MG63 (cell line): ENCODE measurements around the gene CRB1. TPM values are rescaled to one million over a fixed set of nuclear protein-coding genes. Genes with fewer than 3 reads are reported as not detected.
"Not testable (repeated sequence)": the region's sequence is repeated elsewhere in the genome, so short reads cannot be mapped to it uniquely, and the experiment has no call there.

ENCODE experiments used
- DNase-seq: peaks from one replicate; pipeline ENCODE4 v3.0.0-alpha.2; 2020
- H3K27me3 ChIP-seq: fragments of 250-450 bp; sonication (Bioruptor Pico); 2 replicates; pipeline ENCODE4 v1.5.1; 2020; ENCODE audit warnings: mild to moderate bottlenecking, moderate library complexity
- H3K36me3 ChIP-seq: fragments of 250-450 bp; sonication (Bioruptor Pico); 2 replicates; pipeline ENCODE4 v1.5.1; 2020; ENCODE audit warnings: mild to moderate bottlenecking, moderate library complexity
- H3K4me3 ChIP-seq: fragments of 250-450 bp; sonication (Bioruptor Pico); 2 replicates; pipeline ENCODE4 v1.5.1; 2020; ENCODE audit warnings: mild to moderate bottlenecking, moderate library complexity
- H3K9me3 ChIP-seq: fragments of 250-450 bp; sonication (Bioruptor Pico); 2 replicates; pipeline ENCODE4 v1.5.1; 2020; ENCODE audit warnings: mild to moderate bottlenecking, moderate library complexity
- total RNA-seq: library from RNA; depleted of rRNA; stranded (reverse); fragments of >200 nt; shearing (Covaris generic); gene quantifications from 2 replicates; pipeline ENCODE4 v1.2.3, GENCODE V29; 2014; ENCODE audit warnings: low replicate concordance

Gene CRB1
- total RNA-seq, 1 experiment from 2014 or later = 0.36 TPM

DNA sequence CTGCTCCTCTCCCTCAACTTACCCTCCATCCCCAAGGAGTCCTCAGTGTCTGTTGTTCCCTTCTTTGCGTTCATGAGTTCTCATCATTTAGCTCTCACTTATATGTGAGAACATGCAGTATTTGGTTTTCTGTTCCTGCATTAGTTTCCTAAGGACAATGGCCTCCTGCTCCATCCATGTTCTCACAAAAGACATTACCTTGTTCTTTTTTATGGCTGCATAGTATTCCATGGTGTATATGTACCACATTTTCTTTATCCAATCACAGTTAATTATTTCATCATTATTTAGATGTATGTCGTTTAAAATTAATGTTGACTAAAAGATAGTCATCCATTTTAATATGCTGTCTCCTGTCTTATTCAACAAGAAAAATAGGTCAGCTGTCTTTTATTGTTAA is 134.1 kb downstream of the CRB1 start:
- DNase-seq = no peak
- Histone ChIP-seq H3K9me3 (no peaks in the 10 kb centered on the region), H3K4me3 (no peak overlapping the region), H3K27me3 (peaks cover 14% of the 10 kb centered on the region), H3K36me3 (no peaks in the 10 kb centered on the region)

DNA sequence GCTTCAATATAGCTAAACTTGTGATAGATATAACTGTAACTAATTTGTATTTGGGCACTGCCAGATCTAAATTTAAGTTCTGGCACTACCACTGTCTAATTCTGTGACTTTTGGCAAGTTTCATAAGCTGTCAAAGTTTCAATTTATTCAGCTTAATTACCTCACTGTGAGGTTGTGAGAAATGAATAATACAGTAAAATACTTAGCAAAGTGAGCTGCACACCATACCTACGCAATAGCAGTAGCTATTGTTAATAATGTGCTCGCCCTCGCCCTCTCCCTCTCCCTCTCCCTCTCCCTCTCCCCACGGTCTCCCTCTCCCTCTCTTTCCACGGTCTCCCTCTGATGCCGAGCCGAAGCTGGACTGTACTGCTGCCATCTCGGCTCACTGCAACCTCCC is 136.7 kb downstream of the CRB1 start:
- not testable (repeated sequence) for DNase-seq, H3K9me3 ChIP-seq, H3K36me3 ChIP-seq, H3K4me3 ChIP-seq
- peaks cover 14% of the 10 kb centered on the region for H3K27me3 ChIP-seq

DNA sequence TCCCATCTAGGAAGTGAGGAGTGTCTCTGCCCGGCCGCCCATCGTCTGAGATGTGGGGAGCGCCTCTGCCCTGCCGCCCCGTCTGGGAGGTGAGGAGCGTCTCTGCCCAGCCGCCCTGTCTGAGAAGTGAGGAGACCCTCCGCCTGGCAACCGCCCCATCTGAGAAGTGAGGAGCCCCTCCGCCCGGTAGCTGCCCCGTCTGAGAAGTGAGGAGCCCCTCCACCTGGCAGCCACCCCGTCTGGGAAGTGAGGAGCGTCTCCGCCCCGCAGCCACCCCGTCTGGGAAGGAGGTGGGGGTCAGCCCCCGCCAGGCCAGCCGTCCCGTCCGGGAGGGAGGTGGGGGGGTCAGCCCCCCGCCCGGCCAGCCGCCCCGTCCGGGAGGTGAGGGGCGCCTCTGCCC is 137.6 kb downstream of the CRB1 start:
- H3K4me3 ChIP-seq, H3K9me3 ChIP-seq: not testable (repeated sequence)

DNA sequence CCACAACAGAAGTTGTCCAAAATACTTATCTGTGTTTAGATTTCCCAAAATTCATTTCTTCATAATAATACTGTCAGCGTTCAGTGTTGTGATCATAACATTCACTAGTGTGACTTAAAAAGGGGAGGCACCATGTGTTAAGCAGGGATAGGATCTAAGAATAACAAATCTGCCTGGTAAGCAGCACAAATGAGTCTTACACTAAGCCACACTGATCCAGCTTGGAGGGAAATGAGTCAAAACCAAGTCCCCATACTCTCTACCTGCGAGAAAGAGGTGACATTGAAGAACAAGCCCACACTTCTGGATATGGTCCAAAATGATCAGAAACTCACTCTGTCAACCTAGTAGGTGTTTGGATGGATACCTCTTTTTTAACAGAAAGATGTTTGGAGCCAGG is 145.5 kb downstream of the CRB1 start:
- H3K4me3 ChIP-seq = no peak overlapping the region
- H3K9me3 ChIP-seq = no peaks in the 10 kb centered on the region
- H3K36me3 ChIP-seq = no peaks in the 10 kb centered on the region
- no peaks in the 10 kb centered on the region for H3K27me3 ChIP-seq
- no peak for DNase-seq

More for the DNA sequence above, 137.6 kb downstream of the CRB1 start:
- H3K36me3 ChIP-seq, DNase-seq: not testable (repeated sequence)
- H3K27me3 ChIP-seq = peaks cover 14% of the 10 kb centered on the region

DNA sequence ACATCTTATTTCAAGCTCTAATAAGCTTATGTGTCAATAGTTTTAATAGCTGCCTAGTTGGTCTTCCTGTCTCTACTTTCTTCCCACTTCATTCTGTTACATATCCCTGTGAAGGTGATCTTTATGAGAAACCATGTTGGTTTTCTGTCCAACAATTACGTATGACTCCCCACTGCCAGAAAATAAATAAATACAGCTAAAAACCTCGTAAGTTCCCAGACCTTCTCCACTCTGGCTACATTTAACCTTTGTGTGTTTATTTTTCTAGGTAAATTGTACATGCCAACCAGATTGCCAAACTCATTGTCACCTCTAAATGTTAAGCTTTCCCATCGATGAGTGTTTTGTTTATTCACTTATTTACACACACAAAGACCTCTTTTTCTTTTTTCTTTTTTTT is 147.2 kb downstream of the CRB1 start:
- no peak overlapping the region for H3K4me3 ChIP-seq
- DNase-seq = no peak
- no peaks in the 10 kb centered on the region for H3K36me3 ChIP-seq
- no peaks in the 10 kb centered on the region for H3K9me3 ChIP-seq
- no peaks in the 10 kb centered on the region for H3K27me3 ChIP-seq

DNA sequence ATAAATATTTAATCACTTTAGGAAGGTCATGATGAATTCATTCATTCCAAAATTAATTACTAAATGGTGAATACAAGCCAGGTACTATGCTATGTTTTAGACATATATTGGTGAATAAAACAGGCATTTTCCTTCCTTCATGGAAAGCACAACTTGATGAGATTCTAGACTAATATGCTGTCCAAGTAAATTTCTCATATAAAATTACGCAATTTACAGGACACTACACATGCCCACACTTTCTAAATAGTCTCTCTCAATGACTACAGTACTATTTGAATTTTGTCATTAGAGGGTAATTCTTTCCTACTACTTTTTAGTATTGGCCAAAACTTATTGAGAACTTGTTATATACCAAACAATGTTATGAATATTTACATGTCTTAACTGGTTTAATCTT is 150.6 kb downstream of the CRB1 start:
- no peak overlapping the region for H3K4me3 ChIP-seq
- H3K27me3 ChIP-seq = no peaks in the 10 kb centered on the region
- no peak for DNase-seq
- H3K36me3 ChIP-seq = no peaks in the 10 kb centered on the region
- no peaks in the 10 kb centered on the region for H3K9me3 ChIP-seq

DNA sequence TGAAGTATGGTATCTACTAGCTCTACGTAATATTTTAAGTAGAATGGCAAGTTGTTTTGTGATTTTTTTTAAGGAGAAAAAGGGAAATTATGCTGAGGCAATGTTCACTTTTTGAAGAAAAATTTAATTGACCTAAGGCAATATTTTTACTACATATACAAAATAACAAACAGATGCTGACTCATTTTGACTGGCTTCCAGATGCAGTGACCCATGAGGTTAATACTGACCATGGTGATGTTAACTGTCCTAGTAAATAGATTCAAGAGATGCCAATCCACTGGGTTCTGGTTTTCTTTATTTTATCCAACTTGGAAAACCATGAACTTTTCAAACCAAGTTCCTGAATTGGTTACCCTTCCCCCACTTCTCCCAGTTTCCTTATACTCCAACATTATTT is 154.9 kb downstream of the CRB1 start:
- Histone ChIP-seq H3K36me3 (no peaks in the 10 kb centered on the region), H3K9me3 (no peaks in the 10 kb centered on the region), H3K4me3 (no peak overlapping the region), H3K27me3 (no peaks in the 10 kb centered on the region)
- DNase-seq = peak; percentile 61

DNA sequence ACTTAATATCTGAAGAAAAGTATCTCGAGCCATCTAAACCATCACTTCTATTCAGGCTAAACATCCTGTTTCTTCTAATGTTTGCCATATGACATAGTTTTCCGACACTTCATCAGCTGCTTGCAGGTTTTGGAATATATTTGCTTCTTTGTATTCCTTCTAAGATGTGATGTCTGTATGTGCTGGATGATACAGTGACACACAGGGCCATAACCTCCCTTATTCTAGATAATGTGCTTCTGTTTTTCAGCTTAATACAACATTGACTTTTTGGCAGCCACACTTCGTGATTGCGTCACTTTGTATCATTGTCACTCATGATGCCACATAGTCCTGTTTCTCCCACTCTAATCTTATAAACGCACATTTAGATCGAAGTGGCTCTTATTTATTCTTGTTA is 156.3 kb downstream of the CRB1 start:
- Histone ChIP-seq H3K36me3 (no peaks in the 10 kb centered on the region), H3K27me3 (no peaks in the 10 kb centered on the region), H3K9me3 (no peaks in the 10 kb centered on the region), H3K4me3 (no peak overlapping the region)
- no peak for DNase-seq

DNA sequence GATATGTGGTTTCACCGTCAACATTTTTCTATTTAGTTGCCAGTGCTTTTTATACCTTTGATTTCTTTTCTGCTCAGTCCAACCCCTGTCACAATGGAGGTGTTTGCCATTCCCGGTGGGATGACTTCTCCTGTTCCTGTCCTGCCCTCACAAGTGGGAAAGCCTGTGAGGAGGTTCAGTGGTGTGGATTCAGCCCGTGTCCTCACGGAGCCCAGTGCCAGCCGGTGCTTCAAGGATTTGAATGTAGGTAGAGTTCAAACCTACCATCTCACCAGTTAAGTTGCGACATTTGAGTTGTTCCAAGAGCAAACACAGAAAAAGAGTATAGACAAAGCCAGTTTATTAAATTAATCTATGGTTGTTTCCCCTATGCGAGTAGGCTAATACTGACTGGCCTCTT is 161.3 kb downstream of the CRB1 start:
- no peaks in the 10 kb centered on the region for H3K9me3 ChIP-seq
- no peak for DNase-seq
- H3K36me3 ChIP-seq = no peaks in the 10 kb centered on the region
- H3K27me3 ChIP-seq = no peaks in the 10 kb centered on the region
- no peak overlapping the region for H3K4me3 ChIP-seq

DNA sequence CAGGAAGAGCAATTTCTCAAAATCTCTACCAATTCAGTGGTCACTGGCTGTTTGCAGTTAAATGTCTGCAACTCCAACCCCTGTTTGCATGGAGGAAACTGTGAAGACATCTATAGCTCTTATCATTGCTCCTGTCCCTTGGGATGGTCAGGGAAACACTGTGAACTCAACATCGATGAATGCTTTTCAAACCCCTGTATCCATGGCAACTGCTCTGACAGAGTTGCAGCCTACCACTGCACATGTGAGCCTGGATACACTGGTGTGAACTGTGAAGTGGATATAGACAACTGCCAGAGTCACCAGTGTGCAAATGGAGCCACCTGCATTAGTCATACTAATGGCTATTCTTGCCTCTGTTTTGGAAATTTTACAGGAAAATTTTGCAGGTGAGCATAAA is 167.2 kb downstream of the CRB1 start:
- Histone ChIP-seq H3K36me3 (no peaks in the 10 kb centered on the region), H3K9me3 (no peaks in the 10 kb centered on the region), H3K4me3 (no peak overlapping the region), H3K27me3 (no peaks in the 10 kb centered on the region)
- no peak for DNase-seq

DNA sequence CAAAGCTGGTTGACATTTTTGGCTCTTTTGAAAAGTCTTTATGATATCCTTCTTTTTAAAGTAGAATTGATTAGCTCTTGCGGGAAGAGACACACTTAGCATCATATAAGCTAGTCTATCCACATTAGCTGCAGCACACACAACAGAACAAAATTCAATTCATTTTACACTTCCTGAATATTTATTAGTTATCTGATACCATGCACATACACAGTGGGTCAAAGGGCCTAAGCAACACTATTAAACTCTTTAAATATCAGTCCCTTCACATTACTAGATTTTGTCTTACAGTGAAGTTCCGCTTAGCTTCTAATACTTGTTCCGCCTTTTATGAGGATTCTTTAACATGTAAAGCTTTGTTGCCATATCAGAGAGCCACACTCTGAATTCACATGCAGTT is 169.5 kb downstream of the CRB1 start:
- no peak for DNase-seq
- H3K4me3 ChIP-seq = no peak overlapping the region
- no peaks in the 10 kb centered on the region for H3K27me3 ChIP-seq
- H3K9me3 ChIP-seq = no peaks in the 10 kb centered on the region
- no peaks in the 10 kb centered on the region for H3K36me3 ChIP-seq

DNA sequence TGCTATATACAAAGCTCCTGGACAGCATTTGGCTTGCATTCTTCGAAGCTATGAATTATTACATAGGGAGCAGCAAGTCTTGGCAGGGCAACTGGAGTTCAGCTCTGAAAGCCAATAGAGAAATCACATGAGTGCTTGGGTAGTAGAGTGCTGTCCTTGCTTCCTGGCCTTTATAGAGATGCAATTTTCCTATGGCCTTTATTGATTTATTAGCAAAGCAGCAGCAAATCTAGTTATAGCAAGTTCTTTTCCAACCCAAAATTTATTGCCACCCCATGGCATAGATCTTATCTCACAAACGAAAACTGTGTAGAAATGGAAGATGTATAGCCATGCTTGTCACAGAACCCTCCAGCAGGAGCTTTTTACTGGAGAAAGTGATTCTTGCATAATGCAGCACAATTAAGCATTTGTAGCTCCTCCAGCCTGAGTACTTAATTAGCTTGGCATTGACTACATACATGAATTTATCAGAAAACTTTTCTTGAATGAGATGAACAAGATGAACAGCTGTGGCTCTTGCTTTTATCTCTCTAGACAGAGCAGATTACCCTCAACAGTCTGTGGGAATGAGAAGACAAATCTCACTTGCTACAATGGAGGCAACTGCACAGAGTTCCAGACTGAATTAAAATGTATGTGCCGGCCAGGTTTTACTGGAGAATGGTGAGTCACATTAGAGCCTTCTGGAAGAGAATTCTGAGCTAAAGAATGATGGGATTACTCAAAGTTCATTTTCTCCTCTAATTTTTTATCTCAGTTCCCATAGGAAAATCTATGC is 170.1 kb downstream of the CRB1 start:
- Histone ChIP-seq H3K4me3 (no peak overlapping the region), H3K36me3 (no peaks in the 10 kb centered on the region), H3K27me3 (no peaks in the 10 kb centered on the region), H3K9me3 (no peaks in the 10 kb centered on the region)
- DNase-seq = no peak

DNA sequence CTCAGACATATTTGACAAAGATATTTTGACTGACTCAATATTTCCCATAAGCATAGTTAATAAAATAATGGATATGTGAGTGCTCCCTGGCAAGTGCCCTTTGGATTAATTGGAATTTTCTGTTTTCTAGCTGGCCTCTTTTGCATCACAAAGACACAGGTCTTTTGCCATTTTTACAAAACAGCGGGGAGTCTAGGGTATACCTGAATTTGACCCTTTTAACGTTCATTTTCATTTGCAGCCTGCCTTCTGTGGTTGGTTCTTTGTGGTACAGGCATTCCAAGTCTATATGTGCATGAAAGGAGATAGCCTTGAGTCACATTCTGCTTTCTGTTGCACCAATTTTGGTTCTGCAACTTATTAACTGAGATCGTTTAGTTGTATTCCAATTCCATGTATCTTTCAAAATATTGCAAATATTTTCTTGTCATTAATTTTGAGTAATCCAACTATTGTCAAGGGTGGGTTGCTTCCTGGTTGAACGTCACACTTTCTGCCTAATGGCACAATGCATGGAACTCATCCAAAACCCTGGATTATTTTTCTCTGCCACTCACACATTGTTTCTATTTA is 171.7 kb downstream of the CRB1 start:
- no peaks in the 10 kb centered on the region for H3K27me3 ChIP-seq
- H3K4me3 ChIP-seq = no peak overlapping the region
- no peaks in the 10 kb centered on the region for H3K36me3 ChIP-seq
- no peaks in the 10 kb centered on the region for H3K9me3 ChIP-seq
- no peak for DNase-seq

DNA sequence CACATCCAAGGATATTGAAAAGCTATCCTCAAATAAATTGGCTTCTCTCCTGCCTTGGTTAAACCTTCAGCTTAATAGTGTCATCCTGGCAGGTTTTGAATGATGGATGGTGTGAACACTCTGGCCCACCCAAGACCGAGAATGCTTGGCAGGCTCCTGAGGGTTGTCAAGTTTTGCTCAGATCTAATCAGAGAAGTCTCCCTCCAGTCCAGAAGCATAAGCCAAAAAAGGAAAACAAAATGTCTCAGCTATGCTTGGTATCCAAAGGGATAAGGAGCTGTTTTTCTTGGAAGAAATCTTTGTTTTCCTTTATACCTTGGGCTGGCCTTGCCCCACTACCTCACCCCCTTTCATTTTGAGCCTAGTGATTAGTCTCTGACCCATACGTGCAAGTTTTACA is 172.7 kb downstream of the CRB1 start:
- Histone ChIP-seq H3K9me3 (no peaks in the 10 kb centered on the region), H3K36me3 (no peaks in the 10 kb centered on the region), H3K4me3 (no peak overlapping the region), H3K27me3 (no peaks in the 10 kb centered on the region)
- DNase-seq = peak; percentile 29

DNA sequence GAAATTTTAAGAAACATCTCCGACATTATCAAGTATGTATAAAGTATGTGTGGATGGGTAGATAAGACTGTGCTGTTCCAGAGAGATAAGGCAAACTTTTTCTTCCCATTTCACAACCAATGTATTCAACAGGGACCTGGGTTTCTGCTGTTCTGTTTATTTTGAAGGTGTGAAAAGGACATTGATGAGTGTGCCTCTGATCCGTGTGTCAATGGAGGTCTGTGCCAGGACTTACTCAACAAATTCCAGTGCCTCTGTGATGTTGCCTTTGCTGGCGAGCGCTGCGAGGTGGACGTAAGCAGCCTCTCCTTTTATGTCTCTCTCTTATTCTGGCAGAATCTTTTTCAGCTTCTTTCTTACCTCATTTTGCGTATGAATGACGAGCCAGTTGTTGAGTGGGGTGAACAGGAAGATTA is 174.0 kb downstream of the CRB1 start:
- DNase-seq = no peak
- no peaks in the 10 kb centered on the region for H3K36me3 ChIP-seq
- H3K9me3 ChIP-seq = no peaks in the 10 kb centered on the region
- H3K27me3 ChIP-seq = no peaks in the 10 kb centered on the region
- no peak overlapping the region for H3K4me3 ChIP-seq

DNA sequence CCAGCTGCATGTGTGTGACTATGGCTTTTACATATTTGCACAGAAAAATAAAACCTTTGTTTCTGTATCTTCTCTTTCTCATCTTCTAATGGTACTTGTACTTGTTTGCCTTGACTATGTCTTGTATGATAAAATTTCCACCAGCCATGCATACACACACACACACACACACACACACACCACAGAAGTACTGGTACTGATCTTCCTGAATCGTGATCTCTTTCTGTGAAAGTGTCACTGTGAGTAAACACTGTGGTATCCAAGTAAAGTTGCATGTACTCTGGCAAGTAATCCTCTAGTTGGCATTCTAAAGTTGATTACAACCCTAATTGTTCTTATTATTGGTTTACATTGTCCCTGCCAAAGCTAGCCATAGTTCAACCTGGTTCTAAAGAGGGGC is 176.7 kb downstream of the CRB1 start:
- Histone ChIP-seq H3K9me3 (no peaks in the 10 kb centered on the region), H3K4me3 (no peak overlapping the region), H3K27me3 (no peaks in the 10 kb centered on the region), H3K36me3 (no peaks in the 10 kb centered on the region)
- no peak for DNase-seq

DNA sequence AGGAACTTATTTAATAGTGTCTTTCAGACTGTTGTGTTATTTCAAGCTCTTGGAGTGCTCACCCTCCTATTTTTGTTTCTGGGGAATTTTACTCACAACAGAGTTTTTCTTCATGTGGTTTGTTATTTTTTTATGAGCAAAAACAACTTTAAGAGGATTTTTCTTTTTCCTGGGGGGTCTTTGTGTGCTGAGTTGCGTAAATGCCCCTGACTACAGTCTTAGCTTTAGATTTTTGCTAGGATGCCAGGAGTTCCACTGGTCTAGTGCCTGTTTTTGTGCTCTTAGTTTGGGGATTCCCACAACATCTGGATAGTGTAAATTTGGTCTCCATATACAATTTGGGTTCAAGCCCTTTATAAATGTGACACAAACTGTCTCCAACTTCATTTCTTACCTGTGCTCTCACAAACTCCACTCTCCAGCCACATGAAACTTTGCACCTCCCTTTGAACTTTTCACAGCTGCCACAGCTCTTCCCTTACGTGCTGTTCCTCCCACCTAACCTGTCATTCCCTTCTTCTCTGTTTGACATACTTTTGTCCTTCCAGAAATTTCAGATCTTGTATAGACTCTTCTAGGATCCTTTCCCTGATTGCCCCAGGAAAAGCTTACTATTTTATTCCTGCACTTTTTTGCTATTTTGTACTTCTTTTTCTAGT is 180.2 kb downstream of the CRB1 start:
- Histone ChIP-seq H3K4me3 (no peak overlapping the region), H3K36me3 (no peaks in the 10 kb centered on the region), H3K27me3 (no peaks in the 10 kb centered on the region; the same call in 1 of the 2 replicates), H3K9me3 (no peaks in the 10 kb centered on the region)
- no peak for DNase-seq

DNA sequence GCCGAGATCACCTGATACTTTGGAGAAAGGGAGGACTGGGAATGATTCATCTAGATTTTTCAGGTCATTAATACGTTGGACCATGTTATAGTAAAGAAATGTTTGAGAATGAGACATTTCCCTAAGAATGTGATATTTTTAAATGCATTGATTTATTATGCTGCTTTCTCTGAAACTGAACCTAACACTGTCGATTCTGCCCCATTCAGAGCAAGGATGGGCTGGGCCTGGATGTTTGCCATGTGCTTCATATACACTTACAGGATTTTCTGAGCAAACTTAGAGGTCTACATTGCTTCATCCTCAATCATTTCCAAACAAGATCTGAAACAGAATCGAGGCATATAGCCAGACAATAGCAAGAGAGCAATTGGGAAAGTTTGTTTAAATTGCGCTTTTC is 183.3 kb downstream of the CRB1 start:
- no peaks in the 10 kb centered on the region for H3K36me3 ChIP-seq
- no peak overlapping the region for H3K4me3 ChIP-seq
- H3K27me3 ChIP-seq = no peaks in the 10 kb centered on the region; the same call in 1 of the 2 replicates
- no peak for DNase-seq
- no peaks in the 10 kb centered on the region for H3K9me3 ChIP-seq
